Neural cell (in vitro differentiated cells): ENCODE measurements around the gene MRPS15. TPM values are rescaled to one million over a fixed set of nuclear protein-coding genes. Genes with fewer than 3 reads are reported as not detected.

Experiments used
- H2AFZ ChIP-seq: fragments of 200-600, 300-800 bp; sonication (generic), shearing (Covaris generic); 2 replicates; pipeline ENCODE4 v1.6.0; 2014; ENCODE audit warnings: low read depth, mild to moderate bottlenecking, antibody characterized with exemption, low read length, moderate library complexity
- H3F3A ChIP-seq: fragments of 200-600 bp; shearing (Covaris generic); 2 replicates; pipeline ENCODE4 v1.6.1; 2016; ENCODE audit warnings: mild to moderate bottlenecking, moderate library complexity, mixed read lengths, antibody characterized with exemption, low read length; ENCODE audit not compliant: insufficient read depth, poor library complexity, severe bottlenecking
- H3K27ac ChIP-seq: fragments of 200-600, 300-800 bp; sonication (generic), shearing (Covaris generic); 2 replicates; pipeline ENCODE4 v1.5.1; 2014; ENCODE audit warnings: mild to moderate bottlenecking, low read length, moderate library complexity
- H3K27me3 ChIP-seq: fragments of 300-800, 200-600 bp; sonication (generic), shearing (Covaris generic); 2 replicates; pipeline ENCODE4 v1.6.0; 2014; ENCODE audit warnings: mild to moderate bottlenecking, low read depth, low read length, moderate library complexity; ENCODE audit not compliant: insufficient read depth
- H3K36me3 ChIP-seq: fragments of 300-800, 200-600 bp; sonication (generic), shearing (Covaris generic); 2 replicates; pipeline ENCODE4 v1.5.1; 2014; ENCODE audit warnings: mild to moderate bottlenecking, antibody characterized with exemption, low read length, moderate library complexity; ENCODE audit not compliant: insufficient read depth
- H3K4me2 ChIP-seq: fragments of 300-800, 200-600 bp; sonication (generic), shearing (Covaris generic); 2 replicates; pipeline ENCODE4 v1.6.0; 2014; ENCODE audit warnings: mild to moderate bottlenecking, low read length
- H3K4me3 ChIP-seq: fragments of 300-800, 200-600 bp; sonication (generic), shearing (Covaris generic); 2 replicates; pipeline ENCODE4 v1.5.1; 2014; ENCODE audit warnings: mild to moderate bottlenecking, low read length, moderate library complexity
- H3K79me2 ChIP-seq: fragments of 200-600 bp; shearing (Covaris generic); replicated peaks from 2 replicates; pipeline ENCODE4 v1.6.0; 2014; ENCODE audit warnings: mild to moderate bottlenecking, low read length, moderate library complexity; ENCODE audit not compliant: insufficient read depth
- H3K9ac ChIP-seq: fragments of 300-800, 200-600 bp; sonication (generic), shearing (Covaris generic); 2 replicates; pipeline ENCODE4 v1.6.1; 2016; ENCODE audit warnings: mild to moderate bottlenecking, low read length, mixed read lengths
- H3K9me2 ChIP-seq: fragments of 200-600 bp; shearing (Covaris generic); 2 replicates; pipeline ENCODE4 v1.6.1; 2016; ENCODE audit warnings: mild to moderate bottlenecking, low read length, mixed read lengths; ENCODE audit not compliant: insufficient read depth
- H3K9me3 ChIP-seq: fragments of 200-600, 300-800 bp; sonication (generic), shearing (Covaris generic); 2 replicates; pipeline ENCODE4 v1.6.1; 2016; ENCODE audit warnings: mild to moderate bottlenecking, mixed run types, low read length, moderate library complexity, mixed read lengths
- H4K20me1 ChIP-seq: fragments of 200-600 bp; shearing (Covaris generic); 2 replicates; pipeline ENCODE4 v1.6.1; 2016; ENCODE audit warnings: mild to moderate bottlenecking, mixed run types; ENCODE audit not compliant: insufficient read depth
- CTCF ChIP-seq: fragments of 450-650 bp; IDR thresholded peaks from 2 replicates; pipeline ENCODE4 v1.5.1; 2014; ENCODE audit warnings: antibody characterized with exemption, mild to moderate bottlenecking, moderate library complexity; ENCODE audit not compliant: poor library complexity, severe bottlenecking
- EP300 ChIP-seq: fragments of 450-650 bp; conservative IDR thresholded peaks from 2 replicates; pipeline ENCODE4 v1.6.1; 2014; ENCODE audit warnings: antibody characterized with exemption, mild to moderate bottlenecking, moderate library complexity; ENCODE audit not compliant: poor library complexity, severe bottlenecking
- EZH2 ChIP-seq: fragments of 200-600, 300-800 bp; shearing (Covaris generic), sonication (generic); IDR thresholded peaks from 2 replicates; pipeline ENCODE4 v1.6.1; 2014; ENCODE audit warnings: antibody characterized with exemption, low read length, borderline replicate concordance, mild to moderate bottlenecking; ENCODE audit not compliant: insufficient read depth, poor library complexity, severe bottlenecking
- MXI1 ChIP-seq: fragments of 450-650 bp; conservative IDR thresholded peaks from 2 replicates; pipeline ENCODE4 v1.6.1; 2014; ENCODE audit warnings: antibody characterized with exemption, mild to moderate bottlenecking; ENCODE audit not compliant: poor library complexity, severe bottlenecking
- POLR2AphosphoS5 ChIP-seq: IDR thresholded peaks from 2 replicates; pipeline ENCODE4 v1.6.1; 2012
- RAD21 ChIP-seq: fragments of 450-650 bp; conservative IDR thresholded peaks from 2 replicates; pipeline ENCODE4 v1.6.1; 2014; ENCODE audit warnings: antibody characterized with exemption, mild to moderate bottlenecking, moderate library complexity
- SMC3 ChIP-seq: fragments of 450-650 bp; conservative IDR thresholded peaks from 2 replicates; pipeline ENCODE4 v1.6.1; 2014; ENCODE audit warnings: antibody characterized with exemption, mild to moderate bottlenecking, moderate library complexity; ENCODE audit not compliant: poor library complexity
- TAF1 ChIP-seq: IDR thresholded peaks from 2 replicates; pipeline ENCODE4 v1.6.1; 2012; ENCODE audit warnings: low read depth
- polyA minus RNA-seq: library from RNA; depleted of rRNA, polyadenylated mRNA; stranded (reverse); fragments of >200 nt; gene quantifications from 2 replicates; pipeline ENCODE4 v1.2.3, GENCODE V29; 2014
- polyA plus RNA-seq: library from polyadenylated mRNA; depleted of rRNA; stranded (reverse); fragments of >200 nt; gene quantifications from 2 replicates; pipeline ENCODE4 v1.2.3, GENCODE V29; 2014
- TF ChIP-seq, protein P1 (sequence below): IDR thresholded peaks from 2 replicates; pipeline ENCODE4 v1.6.1; 2012; ENCODE audit warnings: borderline replicate concordance

MRPS15 gene
- polyA plus RNA-seq, result 64.7 and 65.6 TPM in 2 replicates
- polyA minus RNA-seq, result 17.5 and 22.7 TPM in 2 replicates

- Histone ChIP-seq H2AFZ (peak within 1 kb of the TSS; percentile 71), H3F3A (no peaks in the 10 kb centered on the region), H3K36me3 (no peaks in the 10 kb centered on the region), H3K4me3 (peak within 1 kb of the TSS; percentile 83), H3K27ac (peak within 1 kb of the TSS; percentile 86), H3K9ac (peak within 1 kb of the TSS; percentile 76), H3K9me2 (no peaks in the 10 kb centered on the region), H3K9me3 (no peaks in the 10 kb centered on the region), H3K27me3 (no peaks in the 10 kb centered on the region), H3K4me2 (peak within 1 kb of the TSS; percentile 94), H4K20me1 (no peaks in the 10 kb centered on the region), H3K79me2 (peaks cover 7% of the 10 kb centered on the region)
- peak; percentile 14 for TF ChIP-seq SMC3
- no peak for TF ChIP-seq EZH2
- TF ChIP-seq, protein P1, sequence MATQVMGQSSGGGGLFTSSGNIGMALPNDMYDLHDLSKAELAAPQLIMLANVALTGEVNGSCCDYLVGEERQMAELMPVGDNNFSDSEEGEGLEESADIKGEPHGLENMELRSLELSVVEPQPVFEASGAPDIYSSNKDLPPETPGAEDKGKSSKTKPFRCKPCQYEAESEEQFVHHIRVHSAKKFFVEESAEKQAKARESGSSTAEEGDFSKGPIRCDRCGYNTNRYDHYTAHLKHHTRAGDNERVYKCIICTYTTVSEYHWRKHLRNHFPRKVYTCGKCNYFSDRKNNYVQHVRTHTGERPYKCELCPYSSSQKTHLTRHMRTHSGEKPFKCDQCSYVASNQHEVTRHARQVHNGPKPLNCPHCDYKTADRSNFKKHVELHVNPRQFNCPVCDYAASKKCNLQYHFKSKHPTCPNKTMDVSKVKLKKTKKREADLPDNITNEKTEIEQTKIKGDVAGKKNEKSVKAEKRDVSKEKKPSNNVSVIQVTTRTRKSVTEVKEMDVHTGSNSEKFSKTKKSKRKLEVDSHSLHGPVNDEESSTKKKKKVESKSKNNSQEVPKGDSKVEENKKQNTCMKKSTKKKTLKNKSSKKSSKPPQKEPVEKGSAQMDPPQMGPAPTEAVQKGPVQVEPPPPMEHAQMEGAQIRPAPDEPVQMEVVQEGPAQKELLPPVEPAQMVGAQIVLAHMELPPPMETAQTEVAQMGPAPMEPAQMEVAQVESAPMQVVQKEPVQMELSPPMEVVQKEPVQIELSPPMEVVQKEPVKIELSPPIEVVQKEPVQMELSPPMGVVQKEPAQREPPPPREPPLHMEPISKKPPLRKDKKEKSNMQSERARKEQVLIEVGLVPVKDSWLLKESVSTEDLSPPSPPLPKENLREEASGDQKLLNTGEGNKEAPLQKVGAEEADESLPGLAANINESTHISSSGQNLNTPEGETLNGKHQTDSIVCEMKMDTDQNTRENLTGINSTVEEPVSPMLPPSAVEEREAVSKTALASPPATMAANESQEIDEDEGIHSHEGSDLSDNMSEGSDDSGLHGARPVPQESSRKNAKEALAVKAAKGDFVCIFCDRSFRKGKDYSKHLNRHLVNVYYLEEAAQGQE, result peak; percentile 86
- TF ChIP-seq POLR2AphosphoS5, result peak; percentile 98
- TF ChIP-seq CTCF, result no peak
- TF ChIP-seq TAF1, result peak; percentile 67
- TF ChIP-seq EP300, result peak; percentile 86
- TF ChIP-seq RAD21, result peak; percentile 31
- TF ChIP-seq MXI1, result peak; percentile 99
These were observed at the start of gene MRPS15 for GRCh38 chr1:36463803-36464604. Gene MRPS15, minus strand, starts transcription at chr1:36464384. Its CDS starts 109 bp downstream, at chr1:36464275.

GRCh38 chr1:36512842-36513241 is 48.7 kb upstream of the MRPS15 start:
- Histone ChIP-seq H3K9me3 (no peaks in the 10 kb centered on the region), H3K4me2 (no peak overlapping the region)

More at GRCh38 chr1:36512842-36513241, 48.7 kb upstream of the MRPS15 start:
- H3K27me3 ChIP-seq, result no peaks in the 10 kb centered on the region
- no peak overlapping the region for H3K9ac ChIP-seq
- no peaks in the 10 kb centered on the region for H3F3A ChIP-seq
- no peaks in the 10 kb centered on the region for H3K9me2 ChIP-seq
- H3K27ac ChIP-seq, result no peak overlapping the region
- no peak for TF ChIP-seq POLR2AphosphoS5
- TF ChIP-seq CTCF, result no peak
- TF ChIP-seq RAD21, result no peak
- no peak for TF ChIP-seq MXI1
- TF ChIP-seq SMC3, result no peak
- no peak for TF ChIP-seq TAF1
- no peak for TF ChIP-seq EP300
- TF ChIP-seq, protein P1, result no peak
- TF ChIP-seq EZH2, result no peak
- H3K79me2 ChIP-seq, result no peaks in the 10 kb centered on the region
- no peaks in the 10 kb centered on the region for H3K36me3 ChIP-seq
- no peak overlapping the region for H2AFZ ChIP-seq
- no peak overlapping the region for H3K4me3 ChIP-seq
- no peaks in the 10 kb centered on the region for H4K20me1 ChIP-seq
